ENCODE measurements around the gene TRAF4. TPM values are rescaled to one million over a fixed set of nuclear protein-coding genes. Genes with fewer than 3 reads are reported as not detected.
"Not testable (repeated sequence)": the region's sequence is repeated elsewhere in the genome, so short reads cannot be mapped to it uniquely, and the experiment has no call there.

TRAF4 gene
- total RNA-seq, 1 donor, result 51.2 TPM

- not testable (repeated sequence) for H3K9me3 ChIP-seq (ENCODE audit: low read depth, low read length); H3K27me3 ChIP-seq (ENCODE audit: insufficient read depth, low read length); H3K4me3 ChIP-seq (ENCODE audit: low read length)
- peaks cover 36% of the 10 kb centered on the region for H3K4me1 ChIP-seq (ENCODE audit: insufficient read depth, low read length)
Observed at GRCh38 chr17:28735913-28736769, 7.7 kb upstream of the TRAF4 start.

DNA sequence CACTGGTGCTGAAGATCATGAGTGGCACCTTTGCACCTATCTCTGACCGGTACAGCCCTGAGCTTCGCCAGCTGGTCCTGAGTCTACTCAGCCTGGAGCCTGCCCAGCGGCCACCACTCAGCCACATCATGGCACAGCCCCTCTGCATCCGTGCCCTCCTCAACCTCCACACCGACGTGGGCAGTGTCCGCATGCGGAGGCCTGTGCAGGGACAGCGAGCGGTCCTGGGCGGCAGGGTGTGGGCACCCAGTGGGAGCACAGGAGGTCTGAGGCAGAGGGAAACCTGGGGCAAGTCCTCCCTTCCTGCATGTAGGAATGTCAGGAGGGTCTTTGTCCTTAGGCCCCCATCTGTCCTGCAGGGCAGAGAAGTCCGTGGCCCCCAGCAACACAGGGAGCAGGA, 6.5 kb upstream of the TRAF4 start:
- H3K27me3 ChIP-seq (ENCODE audit: insufficient read depth, low read length), result no peaks in the 10 kb centered on the region
- H3K9me3 ChIP-seq (ENCODE audit: low read depth, low read length), result no peaks in the 10 kb centered on the region
- H3K4me3 ChIP-seq (ENCODE audit: low read length), result no peak overlapping the region
- H3K4me1 ChIP-seq (ENCODE audit: insufficient read depth, low read length), result peaks cover 48% of the 10 kb centered on the region

DNA sequence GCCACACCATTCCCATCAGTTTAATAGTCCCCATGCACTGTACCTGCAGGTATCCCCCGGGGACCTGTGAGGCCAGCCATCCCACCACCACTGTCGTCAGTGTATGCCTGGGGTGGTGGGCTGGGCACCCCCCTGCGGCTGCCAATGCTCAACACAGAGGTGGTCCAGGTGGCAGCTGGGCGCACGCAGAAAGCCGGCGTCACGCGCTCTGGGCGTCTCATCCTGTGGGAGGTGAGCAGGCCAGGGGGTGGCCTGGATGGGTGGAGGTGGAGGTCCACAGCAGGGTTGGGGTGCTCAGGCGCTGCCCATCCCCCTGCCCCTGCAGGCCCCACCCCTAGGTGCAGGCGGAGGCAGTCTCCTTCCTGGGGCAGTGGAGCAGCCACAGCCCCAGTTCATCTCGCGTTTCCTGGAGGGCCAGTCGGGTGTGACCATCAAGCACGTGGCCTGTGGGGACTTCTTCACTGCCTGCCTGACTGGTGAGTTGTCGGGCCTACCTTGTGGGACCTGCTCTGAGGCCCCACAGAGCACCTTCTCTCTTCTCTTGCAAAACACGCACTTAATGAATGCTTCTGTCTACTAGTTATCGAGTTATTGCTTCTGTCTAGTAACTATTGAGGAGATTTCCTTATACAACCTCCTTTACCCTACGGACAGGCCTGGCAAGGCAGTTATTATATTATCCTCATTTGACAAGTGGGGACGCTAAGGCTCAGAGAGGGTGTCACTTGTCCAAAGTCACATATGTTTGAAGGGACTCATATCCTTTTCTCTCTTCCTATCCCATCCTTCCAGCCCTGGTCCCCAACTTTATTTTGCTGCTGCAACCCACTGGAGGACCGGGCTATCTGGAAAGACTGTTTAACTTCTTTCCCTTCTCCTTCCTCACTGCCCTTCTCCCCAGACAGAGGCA, 5.8 kb upstream of the TRAF4 start:
- Histone ChIP-seq H3K9me3 (ENCODE audit: low read depth, low read length) (no peaks in the 10 kb centered on the region), H3K4me3 (ENCODE audit: low read length) (no peak overlapping the region), H3K4me1 (ENCODE audit: insufficient read depth, low read length) (peaks cover 55% of the 10 kb centered on the region), H3K27me3 (ENCODE audit: insufficient read depth, low read length) (no peaks in the 10 kb centered on the region)

GRCh38 chr17:28738680-28739384, 5.0 kb upstream of the TRAF4 start:
- Histone ChIP-seq H3K9me3 (ENCODE audit: low read depth, low read length) (no peaks in the 10 kb centered on the region), H3K27me3 (ENCODE audit: insufficient read depth, low read length) (no peaks in the 10 kb centered on the region), H3K4me3 (ENCODE audit: low read length) (no peak overlapping the region), H3K4me1 (ENCODE audit: insufficient read depth, low read length) (peaks cover 62% of the 10 kb centered on the region)

GRCh38 chr17:28740406-28741357, 3.1 kb upstream of the TRAF4 start:
- H3K4me3 ChIP-seq (ENCODE audit: low read length), result no peak overlapping the region
- peaks cover 9% of the 10 kb centered on the region for H3K27me3 ChIP-seq (ENCODE audit: insufficient read depth, low read length)
- H3K4me1 ChIP-seq (ENCODE audit: insufficient read depth, low read length), result peaks cover 76% of the 10 kb centered on the region
- H3K9me3 ChIP-seq (ENCODE audit: low read depth, low read length), result no peaks in the 10 kb centered on the region

- no peak overlapping the region for H3K4me3 ChIP-seq (ENCODE audit: low read length)
- peaks cover 82% of the 10 kb centered on the region for H3K4me1 ChIP-seq (ENCODE audit: insufficient read depth, low read length)
- no peaks in the 10 kb centered on the region for H3K9me3 ChIP-seq (ENCODE audit: low read depth, low read length)
Observed at GRCh38 chr17:28741358-28742349, 2.2 kb upstream of the TRAF4 start.

DNA sequence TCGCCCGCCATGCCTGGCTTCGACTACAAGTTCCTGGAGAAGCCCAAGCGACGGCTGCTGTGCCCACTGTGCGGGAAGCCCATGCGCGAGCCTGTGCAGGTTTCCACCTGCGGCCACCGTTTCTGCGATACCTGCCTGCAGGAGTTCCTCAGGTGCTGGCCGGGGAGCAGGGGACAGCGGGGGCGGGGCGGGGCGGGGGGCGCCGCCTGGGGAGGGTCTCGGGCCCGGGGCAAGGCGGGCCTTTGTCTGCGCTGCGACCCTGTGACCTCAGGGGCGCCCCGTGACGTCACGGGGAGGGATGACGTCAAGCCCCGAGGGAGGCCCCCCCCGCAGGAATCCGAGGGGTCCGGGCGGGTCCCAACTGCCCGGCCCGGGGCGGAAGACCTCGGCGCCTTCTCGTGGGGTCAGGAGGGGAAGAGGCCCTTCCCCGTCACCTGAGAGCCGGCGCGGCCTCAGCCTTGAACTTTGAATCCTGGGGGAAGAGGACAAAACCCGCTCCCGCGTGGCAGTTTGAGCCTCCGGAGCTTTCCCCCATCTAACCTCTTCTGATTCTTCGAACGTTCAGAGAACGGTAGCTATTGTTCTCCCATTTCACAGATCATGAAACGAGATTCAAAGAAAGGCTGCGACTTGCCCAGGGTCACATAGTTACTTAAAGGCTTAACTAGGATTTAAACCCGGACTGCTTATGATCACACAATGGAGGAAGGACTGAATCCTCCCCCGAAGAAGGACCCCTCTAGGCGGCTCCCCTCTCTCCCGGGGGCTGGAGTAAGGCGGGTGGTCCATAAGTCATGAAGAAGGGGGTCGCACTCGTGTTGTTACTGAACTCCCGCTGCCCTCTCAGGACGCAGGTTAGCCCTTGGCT, 527 bp downstream of the TRAF4 start:
- Histone ChIP-seq H3K9me3 (ENCODE audit: low read depth, low read length) (no peaks in the 10 kb centered on the region), H3K4me3 (ENCODE audit: low read length) (peak overlapping the region; percentile 52), H3K4me1 (ENCODE audit: insufficient read depth, low read length) (peaks cover 62% of the 10 kb centered on the region), H3K27me3 (ENCODE audit: insufficient read depth, low read length) (peaks cover 9% of the 10 kb centered on the region)

More at GRCh38 chr17:28741358-28742349, 2.2 kb upstream of the TRAF4 start:
- H3K27me3 ChIP-seq (ENCODE audit: insufficient read depth, low read length), result peaks cover 9% of the 10 kb centered on the region

DNA sequence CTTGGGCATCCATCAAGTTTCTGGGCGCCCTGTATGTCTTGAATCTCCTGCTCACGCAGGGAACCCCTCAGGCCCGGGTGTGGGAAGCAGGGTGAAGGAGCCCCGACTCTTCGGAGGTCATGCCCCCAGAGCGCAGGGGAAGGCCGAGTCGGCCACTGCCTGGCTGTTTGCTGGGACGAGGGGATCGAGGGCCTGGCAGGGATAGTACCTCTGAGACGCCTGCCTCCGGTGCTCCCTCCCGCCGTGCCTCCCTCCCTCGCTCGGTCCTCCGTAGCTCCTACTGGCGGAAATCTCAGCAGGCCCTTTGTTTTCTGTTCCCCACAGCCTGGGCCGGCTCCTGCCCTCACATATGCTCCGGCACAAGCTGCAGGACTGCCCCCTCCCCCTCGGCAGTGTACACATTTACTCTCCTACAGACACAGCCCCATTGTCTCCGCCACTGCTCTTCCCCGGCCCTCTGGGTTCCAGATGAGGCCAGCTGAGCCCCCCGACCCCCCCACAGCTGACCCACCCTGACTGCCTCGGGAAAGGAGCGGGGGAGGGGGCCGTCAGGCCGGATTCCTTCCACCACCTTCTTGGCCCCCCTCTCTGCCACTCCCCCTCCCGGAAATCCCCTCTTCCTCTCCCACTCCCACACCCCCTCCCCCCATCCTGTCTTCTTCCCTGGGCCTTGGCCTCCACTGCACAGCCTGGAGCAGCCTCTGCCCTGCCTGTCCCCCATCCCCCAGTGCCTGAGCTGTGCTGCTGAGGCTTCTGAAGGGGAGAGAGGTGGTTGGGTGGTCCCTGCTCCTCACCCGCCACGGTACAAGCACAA, 1.4 kb downstream of the TRAF4 start:
- peaks cover 62% of the 10 kb centered on the region for H3K4me1 ChIP-seq (ENCODE audit: insufficient read depth, low read length)
- peaks cover 9% of the 10 kb centered on the region for H3K27me3 ChIP-seq (ENCODE audit: insufficient read depth, low read length)
- H3K4me3 ChIP-seq (ENCODE audit: low read length), result peak overlapping the region; percentile 52

GRCh38 chr17:28745786-28746411, 2.1 kb downstream of the TRAF4 start:
- Histone ChIP-seq H3K9me3 (ENCODE audit: low read depth, low read length) (no peaks in the 10 kb centered on the region), H3K4me1 (ENCODE audit: insufficient read depth, low read length) (peaks cover 55% of the 10 kb centered on the region), H3K4me3 (ENCODE audit: low read length) (no peak overlapping the region), H3K27me3 (ENCODE audit: insufficient read depth, low read length) (peaks cover 9% of the 10 kb centered on the region)

More for the DNA sequence above, 1.4 kb downstream of the TRAF4 start:
- H3K9me3 ChIP-seq (ENCODE audit: low read depth, low read length), result no peaks in the 10 kb centered on the region

GRCh38 chr17:28746611-28747050, 2.8 kb downstream of the TRAF4 start:
- H3K9me3 ChIP-seq (ENCODE audit: low read depth, low read length), result no peaks in the 10 kb centered on the region
- H3K4me3 ChIP-seq (ENCODE audit: low read length), result no peak overlapping the region
- peaks cover 9% of the 10 kb centered on the region for H3K27me3 ChIP-seq (ENCODE audit: insufficient read depth, low read length)
- H3K4me1 ChIP-seq (ENCODE audit: insufficient read depth, low read length), result peaks cover 48% of the 10 kb centered on the region

- no peak overlapping the region for H3K4me3 ChIP-seq (ENCODE audit: low read length)
- H3K4me1 ChIP-seq (ENCODE audit: insufficient read depth, low read length), result peaks cover 43% of the 10 kb centered on the region
- H3K27me3 ChIP-seq (ENCODE audit: insufficient read depth, low read length), result peaks cover 9% of the 10 kb centered on the region
- H3K9me3 ChIP-seq (ENCODE audit: low read depth, low read length), result no peaks in the 10 kb centered on the region
Observed at GRCh38 chr17:28747051-28747691, 3.4 kb downstream of the TRAF4 start.
